Cardiac septum (tissue), 1 donor: Measurements from ENCODE around the gene LYPD6. TPM values are rescaled to one million over a fixed set of nuclear protein-coding genes. Genes with fewer than 3 reads are reported as not detected.
"Not testable (repeated sequence)": the region's sequence is repeated elsewhere in the genome, so short reads cannot be mapped to it uniquely, and the experiment has no call there.

ENCODE experiments used
- DNase-seq: peaks from one replicate; pipeline ENCODE4 v3.0.0-alpha.2; 2020; ENCODE audit warnings: low spot score
- intact Hi-C: fragments of 100-400 bp; cut with DNase I; formaldehyde crosslinking; loops from one replicate; pipeline ENCODE4 v1.14.0; 2022
- total RNA-seq: library from RNA; stranded (reverse); fragmentation: NEBNext Ultra II Directional; extraction: Animal tissue kit (Norgen Biotek cat#: 25700); gene quantifications from one replicate; pipeline ENCODE4 v1.2.1, GENCODE V29; 2021
- donor health status: DM: no; HTN: no; CAD: no.

LYPD6 gene
- total RNA-seq, 1 donor from 2014 or later, result 0.16 TPM

DNA sequence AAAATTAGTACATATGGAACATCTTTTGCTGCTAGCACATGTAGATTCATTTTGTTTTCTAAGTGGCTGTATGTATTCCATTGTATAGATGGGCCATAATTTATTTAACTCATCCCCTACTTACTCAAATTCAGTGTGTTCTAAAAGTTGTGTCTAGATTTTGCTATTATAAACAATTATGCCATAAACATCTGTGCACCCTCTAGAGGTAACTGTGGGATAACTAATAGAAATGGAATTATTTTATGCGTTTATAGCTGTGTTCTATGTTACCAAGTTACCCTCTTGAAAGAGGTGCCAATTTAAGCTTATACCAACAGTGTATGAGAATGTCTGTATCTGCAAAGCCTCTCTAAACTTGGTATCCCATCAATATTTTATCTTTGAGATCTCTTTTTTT lies 156.8 kb downstream of the LYPD6 start:
- intact Hi-C loops, result no loop called here
- DNase-seq, result no peak

DNA sequence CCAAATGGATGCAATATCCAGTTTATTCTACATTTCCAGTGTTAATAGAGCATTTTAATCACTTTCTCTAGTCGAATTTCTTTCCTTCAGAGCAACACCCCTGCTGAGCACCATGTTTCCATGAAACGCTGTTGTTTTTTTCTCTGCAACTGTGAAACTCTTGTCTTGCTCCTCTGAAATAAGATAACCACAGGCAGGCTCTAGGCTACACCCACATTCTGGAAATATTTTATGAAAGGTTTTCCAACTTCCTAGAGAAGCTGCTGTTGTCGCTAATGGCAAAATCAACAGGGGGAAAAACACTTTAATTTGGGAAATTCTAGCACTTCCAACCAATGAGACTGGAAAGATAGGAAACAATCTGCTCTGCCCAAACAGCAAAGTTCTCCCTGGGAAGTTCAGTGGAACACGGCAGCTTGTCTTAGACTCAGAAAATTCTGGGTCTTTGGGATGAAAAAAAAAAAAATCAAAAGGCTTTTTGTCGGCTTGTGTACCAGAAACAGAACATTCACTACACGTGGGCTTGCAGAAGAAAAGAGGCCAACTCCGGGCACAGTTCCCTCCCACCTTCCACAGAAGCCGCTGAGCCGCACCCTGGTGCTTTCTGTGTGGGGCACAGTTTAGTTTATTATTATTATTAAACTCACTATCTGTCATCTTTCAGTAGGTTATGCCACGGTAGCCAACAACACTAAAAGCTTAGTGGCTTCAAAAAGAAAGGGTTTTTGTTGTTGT lies 158.5 kb downstream of the LYPD6 start:
- no peak for DNase-seq
- intact Hi-C loops, result no loop called here

DNA sequence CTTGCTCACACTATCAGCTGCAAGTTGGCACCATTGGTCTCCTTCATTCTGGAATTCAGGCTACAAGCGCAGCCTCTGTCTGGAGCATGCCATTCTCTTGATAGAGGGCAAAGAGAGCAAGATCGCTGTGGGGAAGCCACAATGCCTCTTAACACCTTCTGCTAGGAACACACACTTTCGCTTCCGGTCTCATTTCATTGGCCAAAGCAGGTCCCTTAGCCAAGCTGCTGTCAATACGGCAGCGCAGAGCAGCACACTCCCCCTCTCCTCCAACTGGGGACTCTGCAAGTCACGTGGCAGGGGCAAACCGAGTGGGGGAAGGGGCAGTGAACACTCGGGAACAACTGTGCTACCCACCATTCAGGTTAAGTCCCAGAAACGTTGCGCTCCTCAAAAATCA lies 159.1 kb downstream of the LYPD6 start:
- DNase-seq, result no peak
- intact Hi-C loops, result no loop called here

DNA sequence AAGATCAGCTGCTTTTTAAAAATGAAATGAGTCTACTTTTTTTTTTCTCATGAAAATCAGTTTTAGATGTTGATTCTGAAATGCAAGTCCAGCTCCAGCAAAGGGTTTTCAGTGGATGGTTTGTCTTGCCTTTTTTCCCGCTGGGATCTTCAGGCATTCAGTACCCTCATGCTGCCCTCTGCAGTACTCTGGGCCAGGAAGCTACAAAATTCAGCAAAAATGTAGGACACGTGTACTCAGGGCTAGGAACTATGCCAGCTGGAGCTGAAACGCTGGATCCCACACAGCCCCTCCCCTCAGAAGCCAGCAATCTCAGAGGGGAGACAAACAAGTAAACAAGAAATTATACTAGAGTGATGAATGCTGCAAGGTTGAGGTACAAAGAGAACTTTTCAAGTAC lies 159.9 kb downstream of the LYPD6 start:
- DNase-seq, result no peak
- intact Hi-C loops, result no loop called here

DNA sequence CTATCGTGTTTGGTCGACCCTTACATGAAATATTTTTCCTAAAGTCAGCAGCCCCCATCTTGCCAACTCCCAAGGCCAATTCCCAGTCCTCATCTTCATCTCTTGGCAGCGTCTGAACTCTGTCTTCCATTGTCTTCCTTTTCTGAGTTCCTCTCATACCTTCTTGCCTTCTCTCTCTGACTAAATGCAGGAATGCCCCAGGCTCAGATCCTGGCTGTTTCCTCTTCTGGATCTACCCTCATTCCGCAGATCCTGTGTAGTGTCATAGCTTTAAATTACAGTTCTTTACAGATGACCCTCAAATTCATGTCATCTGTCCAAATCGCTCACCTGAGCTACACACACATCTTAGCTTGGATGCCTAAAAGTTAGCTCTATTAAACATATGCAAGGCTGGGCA lies 162.5 kb downstream of the LYPD6 start:
- no peak for DNase-seq
- intact Hi-C loops, result no loop called here

DNA sequence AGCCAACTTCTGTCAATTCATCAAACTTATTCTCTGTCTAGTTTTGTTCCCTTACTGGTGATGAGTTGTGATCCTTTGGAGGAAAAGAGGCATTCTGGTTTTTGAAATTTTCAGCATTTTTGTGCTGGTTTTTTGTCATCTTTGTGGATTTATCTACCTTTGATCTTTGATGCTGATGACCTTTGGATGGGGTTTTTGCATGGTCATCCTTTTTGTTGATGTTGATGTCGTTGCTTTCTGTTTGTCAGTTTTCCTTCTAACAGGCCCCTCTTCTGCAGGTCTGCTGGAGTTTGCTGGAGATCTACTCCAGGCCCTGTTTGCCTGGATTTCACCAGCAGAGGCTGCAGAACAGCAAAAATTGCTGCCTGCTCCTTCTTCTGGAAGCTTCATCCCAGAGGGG lies 168.8 kb downstream of the LYPD6 start:
- intact Hi-C loops, DNase-seq: not testable (repeated sequence)

DNA sequence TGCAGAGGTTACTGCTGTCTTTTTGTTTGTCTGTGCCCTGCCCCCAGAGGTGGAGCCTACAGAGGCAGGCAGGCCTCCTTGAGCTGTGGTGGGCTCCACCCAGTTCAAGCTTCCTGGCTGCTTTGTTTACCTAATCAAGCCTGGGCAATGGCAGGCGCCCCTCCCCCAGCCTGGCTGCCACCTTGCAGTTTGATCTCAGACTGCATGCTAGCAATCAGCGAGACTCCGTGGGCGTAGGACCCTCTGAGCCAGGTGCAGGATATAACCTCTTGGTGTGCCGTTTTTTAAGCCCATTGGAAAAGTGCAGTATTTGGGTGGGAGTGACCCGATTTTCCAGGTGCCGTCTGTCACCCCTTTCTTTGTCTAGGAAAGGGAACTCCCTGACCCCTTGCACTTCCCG lies 176.4 kb downstream of the LYPD6 start:
- DNase-seq, intact Hi-C loops: not testable (repeated sequence)

DNA sequence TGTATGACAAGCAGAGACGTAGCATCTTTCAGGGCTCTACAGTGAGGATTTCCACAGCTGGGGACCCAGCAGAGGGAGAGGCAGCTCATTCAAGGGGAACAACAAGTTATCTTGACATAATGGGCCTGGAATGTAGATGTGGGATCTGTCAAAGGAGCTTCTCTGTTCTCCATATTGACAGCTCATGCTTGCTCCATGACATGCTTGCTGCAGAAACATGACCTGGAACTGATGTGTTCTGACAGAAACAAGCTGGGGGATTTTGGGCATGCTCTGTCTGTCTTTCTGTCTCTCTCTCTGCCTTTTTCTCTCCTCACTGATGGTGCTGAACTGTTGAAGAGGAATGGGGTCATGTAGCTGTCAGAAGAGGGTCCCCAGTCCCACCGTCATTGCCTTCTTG lies 177.6 kb downstream of the LYPD6 start:
- DNase-seq, result no peak
- intact Hi-C loops, result no loop called here

DNA sequence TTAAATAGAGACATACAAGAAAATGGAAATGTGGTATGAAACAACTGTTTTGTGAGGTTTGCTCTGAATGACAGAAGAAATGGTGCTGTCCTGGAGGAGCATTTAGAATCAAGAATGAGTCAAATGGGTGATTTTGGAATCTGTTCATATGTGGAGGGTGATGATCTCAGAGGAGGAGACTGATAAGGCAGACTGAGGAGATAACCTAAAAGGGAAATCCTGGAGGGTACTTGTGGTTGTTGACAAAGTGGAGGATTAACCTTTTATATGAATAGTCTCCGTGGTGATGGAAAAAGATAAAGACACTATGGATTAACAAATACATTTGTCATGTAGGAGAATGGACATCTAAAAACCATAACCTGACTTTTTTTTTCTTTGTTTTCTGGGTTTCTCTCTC lies 183.1 kb downstream of the LYPD6 start:
- no peak for DNase-seq
- intact Hi-C loops, result no loop called here
